Neural progenitor cell (in vitro differentiated cells): ENCODE measurements around the gene HEXIM2. TPM values are rescaled to one million over a fixed set of nuclear protein-coding genes. Genes with fewer than 3 reads are reported as not detected.

Source experiments
- DNase-seq: peaks from one replicate; pipeline ENCODE4 v3.0.0-alpha.2; 2016; ENCODE audit warnings: low spot score
- H2AFZ ChIP-seq: fragments of 200-600 bp; sonication (generic); replicated peaks from 2 replicates; pipeline ENCODE4 v1.6.1; 2016; ENCODE audit warnings: antibody characterized with exemption
- H3F3A ChIP-seq: fragments of 200-600 bp; sonication (generic); 2 replicates; pipeline ENCODE4 v1.6.1; 2016; ENCODE audit warnings: antibody characterized with exemption, low read depth
- H3K27ac ChIP-seq: fragments of 200-600 bp; sonication (generic); 2 replicates; pipeline ENCODE4 v1.5.1; 2016; ENCODE audit warnings: mild to moderate bottlenecking
- H3K27me3 ChIP-seq: fragments of 200-600 bp; sonication (generic); 2 replicates; pipeline ENCODE4 v1.6.1; 2016; ENCODE audit warnings: mild to moderate bottlenecking, moderate library complexity
- H3K36me3 ChIP-seq: fragments of 200-600 bp; sonication (generic); 2 replicates; pipeline ENCODE4 v1.5.1; 2016
- H3K4me1 ChIP-seq: fragments of 200-600 bp; sonication (generic); 2 replicates; pipeline ENCODE4 v1.6.1; 2016; ENCODE audit warnings: mixed run types
- H3K4me2 ChIP-seq: fragments of 200-600 bp; sonication (generic); 2 replicates; pipeline ENCODE4 v1.6.1; 2016
- H3K4me3 ChIP-seq: fragments of 200-600 bp; sonication (generic); 2 replicates; pipeline ENCODE4 v1.5.1; 2016
- H3K79me2 ChIP-seq: fragments of 200-600 bp; sonication (generic); 2 replicates; pipeline ENCODE4 v1.6.1; 2016; ENCODE audit warnings: low read depth
- H3K9ac ChIP-seq: fragments of 200-600 bp; sonication (generic); 2 replicates; pipeline ENCODE4 v1.6.1; 2016
- H3K9me3 ChIP-seq: fragments of 200-600 bp; sonication (generic); 2 replicates; pipeline ENCODE4 v1.5.1; 2016; ENCODE audit warnings: low read depth
- H4K20me1 ChIP-seq: fragments of 200-600 bp; sonication (generic); 2 replicates; pipeline ENCODE4 v1.6.1; 2016; ENCODE audit warnings: low read depth
- H3K27ac Mint-ChIP-seq: 3 replicates; pipeline ENCODE4 v1.8.0; 2021; ENCODE audit warnings: mixed read lengths
- H3K27me3 Mint-ChIP-seq: 2 replicates; pipeline ENCODE4 v1.8.0; 2022; ENCODE audit warnings: low read depth, mild to moderate bottlenecking, inconsistent platforms, moderate library complexity, mixed read lengths; ENCODE audit not compliant: insufficient read depth
- H3K36me3 Mint-ChIP-seq: 3 replicates; pipeline ENCODE4 v1.8.0; 2021; ENCODE audit warnings: mixed read lengths
- H3K4me1 Mint-ChIP-seq: 3 replicates; pipeline ENCODE4 v1.8.0; 2021; ENCODE audit warnings: mixed read lengths
- H3K4me3 Mint-ChIP-seq: 3 replicates; pipeline ENCODE4 v1.8.0; 2021; ENCODE audit warnings: mild to moderate bottlenecking, moderate library complexity, mixed read lengths
- H3K9me3 Mint-ChIP-seq: 3 replicates; pipeline ENCODE4 v1.8.0; 2020; ENCODE audit warnings: mixed read lengths
- EZH2 ChIP-seq: fragments of 200-600 bp; sonication (generic); IDR thresholded peaks from 2 replicates; pipeline ENCODE4 v1.6.1; 2017; ENCODE audit warnings: antibody characterized with exemption, mild to moderate bottlenecking, moderate library complexity
- EZH2phosphoT487 ChIP-seq: fragments of 200-600 bp; sonication (generic); IDR thresholded peaks from 2 replicates; pipeline ENCODE4 v1.6.1; 2017; ENCODE audit warnings: antibody characterized with exemption
- total RNA-seq: library from RNA; depleted of rRNA; stranded (reverse); fragments of >200 nt; gene quantifications from 2 replicates; pipeline ENCODE4 v1.2.3, GENCODE V29; 2015; ENCODE audit warnings: low replicate concordance
- TF ChIP-seq, protein P1 (sequence below): fragments of 200-600 bp; sonication (generic); IDR thresholded peaks from 2 replicates; pipeline ENCODE4 v1.5.1; 2017; ENCODE audit warnings: antibody characterized with exemption, mild to moderate bottlenecking

HEXIM2 gene
- total RNA-seq, 1 donor from 2014 or later, result 4.6 TPM

DNA sequence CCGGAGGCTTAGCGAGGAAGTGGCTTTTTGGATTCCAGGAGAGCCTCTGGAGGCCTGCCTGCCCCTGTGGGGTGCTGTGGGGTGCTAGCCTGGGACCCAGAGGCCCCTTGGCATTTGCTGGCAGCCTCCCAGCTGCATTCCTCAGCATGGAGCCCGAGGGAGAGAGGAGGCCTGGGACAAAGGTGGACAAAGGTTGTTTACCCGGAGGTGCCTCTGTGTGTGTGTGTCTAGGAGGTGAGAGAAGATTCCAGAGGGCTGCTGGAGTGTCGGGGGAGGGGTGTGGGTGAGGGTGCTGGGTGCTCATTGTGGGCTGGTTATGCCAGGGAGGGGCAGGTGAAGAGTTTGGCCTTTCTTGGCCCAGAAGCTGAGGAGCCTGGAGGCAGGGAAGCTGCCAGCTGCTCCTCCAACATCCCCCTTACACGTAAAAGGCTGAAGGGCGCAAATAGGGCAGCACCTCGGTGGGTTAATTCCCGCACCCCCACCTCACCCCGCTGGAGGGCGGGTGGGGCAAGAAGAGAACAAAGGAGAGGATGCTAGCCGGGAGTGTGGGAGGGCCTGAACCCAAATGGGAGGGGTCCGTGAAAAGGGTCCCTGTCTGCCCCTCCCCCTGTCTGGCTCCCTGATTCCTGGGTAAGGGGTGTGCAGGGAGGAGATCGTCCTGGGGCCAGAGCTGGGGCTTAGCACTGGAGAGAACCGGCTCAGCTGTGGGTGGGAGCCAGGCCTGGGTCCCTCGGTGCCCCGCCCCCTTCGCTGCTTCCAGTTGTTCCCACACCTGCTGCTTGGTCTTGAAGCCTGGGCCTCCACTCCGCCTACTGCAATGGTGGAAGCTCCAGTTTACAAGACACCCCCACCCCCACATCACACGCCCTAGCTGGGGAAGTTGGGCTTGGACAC, 9.9 kb downstream of the HEXIM2 start:
- no peaks in the 10 kb centered on the region for H3K9me3 ChIP-seq
- peaks cover 25% of the 10 kb centered on the region for H3K4me1 ChIP-seq
- peak; percentile 79 for DNase-seq
- Mint-ChIP-seq H3K27ac (peak overlapping the region; percentile 69), H3K4me3 (peak overlapping the region; percentile 67), H3K27me3 (peaks cover 10% of the 10 kb centered on the region), H3K36me3 (peaks cover 4% of the 10 kb centered on the region), H3K9me3 (no peaks in the 10 kb centered on the region), H3K4me1 (peaks cover 33% of the 10 kb centered on the region)
- no peaks in the 10 kb centered on the region for H3K36me3 ChIP-seq
- H2AFZ ChIP-seq, result peak overlapping the region; percentile 55
- H3K27me3 ChIP-seq, result no peaks in the 10 kb centered on the region
- no peak for TF ChIP-seq EZH2phosphoT487
- TF ChIP-seq EZH2, result no peak
- TF ChIP-seq, protein P1, sequence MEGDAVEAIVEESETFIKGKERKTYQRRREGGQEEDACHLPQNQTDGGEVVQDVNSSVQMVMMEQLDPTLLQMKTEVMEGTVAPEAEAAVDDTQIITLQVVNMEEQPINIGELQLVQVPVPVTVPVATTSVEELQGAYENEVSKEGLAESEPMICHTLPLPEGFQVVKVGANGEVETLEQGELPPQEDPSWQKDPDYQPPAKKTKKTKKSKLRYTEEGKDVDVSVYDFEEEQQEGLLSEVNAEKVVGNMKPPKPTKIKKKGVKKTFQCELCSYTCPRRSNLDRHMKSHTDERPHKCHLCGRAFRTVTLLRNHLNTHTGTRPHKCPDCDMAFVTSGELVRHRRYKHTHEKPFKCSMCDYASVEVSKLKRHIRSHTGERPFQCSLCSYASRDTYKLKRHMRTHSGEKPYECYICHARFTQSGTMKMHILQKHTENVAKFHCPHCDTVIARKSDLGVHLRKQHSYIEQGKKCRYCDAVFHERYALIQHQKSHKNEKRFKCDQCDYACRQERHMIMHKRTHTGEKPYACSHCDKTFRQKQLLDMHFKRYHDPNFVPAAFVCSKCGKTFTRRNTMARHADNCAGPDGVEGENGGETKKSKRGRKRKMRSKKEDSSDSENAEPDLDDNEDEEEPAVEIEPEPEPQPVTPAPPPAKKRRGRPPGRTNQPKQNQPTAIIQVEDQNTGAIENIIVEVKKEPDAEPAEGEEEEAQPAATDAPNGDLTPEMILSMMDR, result no peak
- H4K20me1 ChIP-seq, result no peaks in the 10 kb centered on the region
- H3F3A ChIP-seq, result peaks cover 34% of the 10 kb centered on the region
- H3K4me3 ChIP-seq, result no peak overlapping the region
- H3K79me2 ChIP-seq, result no peaks in the 10 kb centered on the region
- no peak overlapping the region for H3K9ac ChIP-seq
- H3K4me2 ChIP-seq, result peak overlapping the region; percentile 57
- peak overlapping the region; percentile 90 for H3K27ac ChIP-seq

DNA sequence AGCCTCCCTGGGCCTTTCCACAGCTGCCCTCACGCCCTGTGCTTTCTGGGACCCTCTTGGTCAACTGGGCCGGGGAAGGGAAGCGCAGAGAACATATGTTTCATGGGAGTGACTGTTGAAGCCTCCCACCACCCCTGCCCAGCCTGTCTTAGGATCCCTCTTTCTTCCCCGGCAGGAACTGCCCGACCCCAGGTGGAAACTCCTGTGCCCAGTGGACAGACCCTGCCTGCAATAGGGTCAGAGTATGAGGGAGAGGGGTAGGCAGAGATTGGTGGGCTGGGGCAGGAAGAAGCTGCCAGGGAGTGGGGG, 10.5 kb downstream of the HEXIM2 start:
- peak overlapping the region; percentile 69 for H3K27ac Mint-ChIP-seq
- peaks cover 4% of the 10 kb centered on the region for H3K36me3 Mint-ChIP-seq
- peaks cover 10% of the 10 kb centered on the region for H3K27me3 Mint-ChIP-seq
- Histone ChIP-seq H3K79me2 (no peaks in the 10 kb centered on the region), H3K4me1 (peaks cover 25% of the 10 kb centered on the region), H3K9me3 (no peaks in the 10 kb centered on the region), H2AFZ (peak overlapping the region; percentile 55), H3K4me3 (no peak overlapping the region), H4K20me1 (no peaks in the 10 kb centered on the region), H3K36me3 (no peaks in the 10 kb centered on the region), H3F3A (peaks cover 34% of the 10 kb centered on the region), H3K9ac (no peak overlapping the region), H3K4me2 (peak overlapping the region; percentile 57), H3K27me3 (no peaks in the 10 kb centered on the region), H3K27ac (peak overlapping the region; percentile 90)
- TF ChIP-seq EZH2phosphoT487, result no peak
- TF ChIP-seq, protein P1, result no peak
- TF ChIP-seq EZH2, result no peak
- H3K9me3 Mint-ChIP-seq, result no peaks in the 10 kb centered on the region
- peaks cover 33% of the 10 kb centered on the region for H3K4me1 Mint-ChIP-seq
- DNase-seq, result no peak
- peak overlapping the region; percentile 67 for H3K4me3 Mint-ChIP-seq

GRCh38 chr17:45172541-45173286, 11.0 kb downstream of the HEXIM2 start:
- Histone ChIP-seq H4K20me1 (no peaks in the 10 kb centered on the region), H3K4me1 (peaks cover 25% of the 10 kb centered on the region), H3K9me3 (no peaks in the 10 kb centered on the region), H3K27ac (peak overlapping the region; percentile 90), H3K27me3 (no peaks in the 10 kb centered on the region), H3K9ac (no peak overlapping the region), H3K79me2 (no peaks in the 10 kb centered on the region), H3K36me3 (no peaks in the 10 kb centered on the region), H2AFZ (peak overlapping the region; percentile 55), H3K4me2 (peak overlapping the region; percentile 57), H3K4me3 (no peak overlapping the region), H3F3A (peaks cover 34% of the 10 kb centered on the region)
- Mint-ChIP-seq H3K4me1 (peaks cover 33% of the 10 kb centered on the region), H3K36me3 (peaks cover 4% of the 10 kb centered on the region), H3K27me3 (peaks cover 10% of the 10 kb centered on the region), H3K4me3 (peak overlapping the region; percentile 38), H3K9me3 (no peaks in the 10 kb centered on the region), H3K27ac (peak overlapping the region; percentile 94)
- TF ChIP-seq EZH2, result no peak
- TF ChIP-seq EZH2phosphoT487, result no peak
- TF ChIP-seq, protein P1, result no peak
- peak; percentile 62 for DNase-seq
